Measurements from ENCODE around the gene ANKRD18A.

DNA sequence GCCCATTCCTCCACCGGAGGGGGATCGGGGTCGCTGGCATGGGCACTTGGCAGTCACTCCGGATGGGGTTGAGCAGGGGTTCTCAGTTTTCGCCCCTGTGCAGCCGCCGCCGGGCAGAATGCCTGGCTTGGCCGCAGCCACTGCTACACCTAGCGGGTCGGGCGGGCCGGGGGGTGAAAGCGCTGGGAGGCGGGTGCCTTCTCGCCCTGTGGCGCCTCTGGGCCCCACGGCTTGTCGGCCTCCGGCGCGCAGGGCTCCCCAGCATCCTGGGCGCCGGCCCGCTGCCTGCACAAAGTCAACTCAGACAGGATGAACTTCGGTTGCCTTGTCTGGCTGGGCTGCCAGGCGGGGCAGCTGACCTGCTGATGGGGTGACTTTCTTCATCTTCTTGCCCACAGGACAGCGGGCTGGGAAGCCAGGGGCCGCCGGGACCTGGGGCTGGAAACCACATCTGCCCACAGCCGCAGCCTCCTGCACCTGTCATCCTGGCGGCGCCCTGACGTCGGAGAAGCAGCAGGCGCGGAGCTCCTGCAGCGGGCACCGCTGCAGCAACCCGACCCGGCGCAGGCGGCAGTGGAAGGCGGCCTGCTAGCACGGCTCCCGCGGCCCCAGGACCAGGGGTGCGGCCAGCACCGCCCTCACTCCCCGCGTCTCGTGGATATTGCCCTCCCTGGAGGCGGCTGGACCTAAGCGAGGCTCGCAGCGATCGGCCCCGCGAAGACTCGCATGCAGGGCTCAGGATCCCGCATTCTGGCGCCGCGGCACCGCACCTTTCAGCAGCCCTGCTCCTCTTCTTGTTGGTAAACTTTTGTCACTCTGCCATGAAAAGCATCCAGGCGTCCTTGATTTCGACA lies 1.3 kb upstream of the ANKRD18A start:
- TF ChIP-seq TAF1 (IDR thresholded peaks at IDR 0.05; ENCODE audit: borderline replicate concordance, low read depth, low read length) (no peak), POLR2A (IDR thresholded peaks at IDR 0.05; ENCODE audit: low read depth, low read length) (no peak), POLR2AphosphoS5 (IDR thresholded peaks at IDR 0.05; ENCODE audit: low read depth, low read length) (no peak)
